Activated B cell treated with CpG ODN at 0.5 μM for 24 hours (primary cell): ENCODE results near the gene HABP4. TPM values are rescaled to one million over a fixed set of nuclear protein-coding genes. Genes with fewer than 3 reads are reported as not detected.
"Not testable (repeated sequence)": the region's sequence is repeated elsewhere in the genome, so short reads cannot be mapped to it uniquely, and the experiment has no call there.

Experiments used
- ATAC-seq: fragments of 200-7000 bp; cut with Tn5 transposase; one replicate; pipeline ENCODE4 v1.10.0; 2021; ENCODE audit warnings: low read depth, mild to moderate bottlenecking, moderate library complexity
- CTCF ChIA-PET: fragments of 350-600 bp; sonication (Branson Sonifier 250); formaldehyde crosslinking; loops from one replicate; lab custom pipeline; 2021; ENCODE audit warnings: antibody characterized with exemption; lab: Charles Lee
- POLR2A ChIA-PET: fragments of 350-600 bp; sonication (Branson Sonifier 250); formaldehyde crosslinking; loops from one replicate; lab custom pipeline; 2021; ENCODE audit warnings: antibody characterized with exemption; lab: Charles Lee
- DNase-seq: peaks from one replicate; pipeline ENCODE4 v3.0.0; 2022
- H3K27ac Mint-ChIP-seq: one replicate; pipeline ENCODE4 v1.8.0; 2020; ENCODE audit warnings: mixed read lengths
- H3K27me3 Mint-ChIP-seq: one replicate; pipeline ENCODE4 v1.8.0; 2021; ENCODE audit warnings: mixed read lengths
- H3K36me3 Mint-ChIP-seq: one replicate; pipeline ENCODE4 v1.8.0; 2021; ENCODE audit warnings: low read depth, mixed read lengths
- H3K4me1 Mint-ChIP-seq: one replicate; pipeline ENCODE4 v1.8.0; 2021; ENCODE audit warnings: mixed read lengths
- H3K4me3 Mint-ChIP-seq: one replicate; pipeline ENCODE4 v1.8.0; 2020; ENCODE audit warnings: mild to moderate bottlenecking, mixed read lengths
- H3K9me3 Mint-ChIP-seq: one replicate; pipeline ENCODE4 v1.8.0; 2020; ENCODE audit warnings: mixed read lengths
- CTCF ChIP-seq: fragments of 200-600 bp; IDR thresholded peaks from one replicate; pipeline ENCODE4 v1.8.0; 2022; ENCODE audit warnings: antibody characterized with exemption, mild to moderate bottlenecking
- intact Hi-C: fragments of 100-400 bp; cut with micrococcal nuclease; formaldehyde crosslinking; loops from one replicate; pipeline ENCODE4 v1.15.1; 2024
- total RNA-seq: library from RNA; stranded (reverse); gene quantifications from 2 replicates; pipeline ENCODE4 v1.2.3, GENCODE V29; 2022

HABP4 gene
- total RNA-seq, 1 donor from 2014 or later, result 8.1 TPM

GRCh38 chr9:96499257-96499656 lies 49.3 kb downstream of the HABP4 start:
- Mint-ChIP-seq H3K27ac (no peak overlapping the region), H3K4me1 (no peaks in the 10 kb centered on the region), H3K27me3 (no peaks in the 10 kb centered on the region), H3K9me3 (no peaks in the 10 kb centered on the region), H3K4me3 (no peak overlapping the region), H3K36me3 (peaks cover 3% of the 10 kb centered on the region)
- POLR2A ChIA-PET, result no interaction called here
- no peak for TF ChIP-seq CTCF
- no peak for ATAC-seq
- no peak for DNase-seq
- CTCF ChIA-PET, result no interaction called here
- intact Hi-C loops, result no loop called here

DNA sequence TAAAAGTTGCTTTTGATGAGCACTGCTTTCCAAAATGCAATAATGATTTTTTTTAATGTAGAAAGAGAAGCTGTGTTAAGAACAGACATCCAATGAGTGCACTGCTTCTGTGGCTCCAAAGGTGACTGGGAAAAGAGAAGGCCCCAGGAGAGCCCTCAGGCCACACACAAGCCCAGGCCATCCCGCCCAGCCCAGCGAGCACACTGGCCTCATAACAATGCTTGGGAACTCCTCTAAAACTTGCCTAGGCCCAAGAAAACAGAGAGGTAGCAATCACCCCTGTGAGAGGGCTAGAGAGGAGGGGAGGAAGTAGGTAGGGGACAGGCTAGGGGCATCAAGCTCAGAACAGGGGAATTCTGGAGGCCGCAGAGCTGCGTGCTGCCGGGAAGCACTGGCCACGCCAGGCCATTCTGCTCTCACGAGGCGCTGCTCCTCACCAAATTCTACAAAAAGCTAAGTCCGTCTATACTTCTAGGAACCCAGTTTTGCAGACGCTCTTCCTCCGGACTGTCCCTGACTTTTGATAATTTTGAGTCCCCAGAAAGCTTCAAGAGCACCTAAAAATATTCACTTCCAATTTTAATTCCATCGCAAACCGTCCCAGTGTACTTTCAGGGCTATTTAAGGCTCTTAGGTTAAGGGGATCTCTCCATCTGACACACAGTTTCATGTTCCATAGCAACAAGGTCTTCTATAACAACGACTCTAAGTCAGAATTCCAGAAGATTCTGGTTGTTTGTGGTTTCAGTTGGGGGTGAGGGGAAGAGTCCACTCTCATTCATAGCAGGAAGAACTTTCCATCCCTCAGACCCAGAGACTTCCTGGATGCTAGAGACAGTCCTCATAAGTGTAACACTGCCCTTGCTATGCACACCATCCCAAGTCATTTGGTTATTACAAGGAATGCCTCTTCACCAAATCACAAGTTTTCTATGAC lies 51.0 kb downstream of the HABP4 start:
- no peaks in the 10 kb centered on the region for H3K9me3 Mint-ChIP-seq
- ChIA-PET CTCF (no interaction called here), POLR2A (no interaction called here)
- ATAC-seq (no peak), DNase-seq (no peak)
- no peaks in the 10 kb centered on the region for H3K4me1 Mint-ChIP-seq
- H3K4me3 Mint-ChIP-seq, result no peak overlapping the region
- intact Hi-C loops, result no loop called here
- H3K27me3 Mint-ChIP-seq, result no peaks in the 10 kb centered on the region
- H3K27ac Mint-ChIP-seq, result no peak overlapping the region
- peaks cover 5% of the 10 kb centered on the region for H3K36me3 Mint-ChIP-seq
- TF ChIP-seq CTCF, result no peak

GRCh38 chr9:96501633-96502538 lies 51.9 kb downstream of the HABP4 start:
- POLR2A ChIA-PET, result no interaction called here
- intact Hi-C loops, result no loop called here
- no peak overlapping the region for H3K27ac Mint-ChIP-seq
- ATAC-seq (no peak), DNase-seq (no peak)
- H3K27me3 Mint-ChIP-seq, result no peaks in the 10 kb centered on the region
- CTCF ChIA-PET, result no interaction called here
- no peaks in the 10 kb centered on the region for H3K9me3 Mint-ChIP-seq
- no peak for TF ChIP-seq CTCF
- no peak overlapping the region for H3K4me3 Mint-ChIP-seq
- H3K36me3 Mint-ChIP-seq, result peaks cover 5% of the 10 kb centered on the region
- H3K4me1 Mint-ChIP-seq, result no peaks in the 10 kb centered on the region

- Mint-ChIP-seq H3K9me3 (no peaks in the 10 kb centered on the region), H3K4me1 (no peaks in the 10 kb centered on the region), H3K36me3 (peaks cover 5% of the 10 kb centered on the region), H3K27ac (no peak overlapping the region), H3K4me3 (no peak overlapping the region), H3K27me3 (no peaks in the 10 kb centered on the region)
- DNase-seq, result no peak
- no peak for ATAC-seq
- intact Hi-C loops, result no loop called here
- no peak for TF ChIP-seq CTCF
- POLR2A ChIA-PET, result no interaction called here
- CTCF ChIA-PET, result no interaction called here
These were observed 52.8 kb downstream of the HABP4 start for GRCh38 chr9:96502539-96503373.

- POLR2A ChIA-PET, intact Hi-C loops, H3K9me3 Mint-ChIP-seq, H3K36me3 Mint-ChIP-seq, H3K4me3 Mint-ChIP-seq, H3K27me3 Mint-ChIP-seq, ATAC-seq, H3K4me1 Mint-ChIP-seq, DNase-seq, H3K27ac Mint-ChIP-seq, CTCF ChIA-PET: not testable (repeated sequence)
These were observed 53.4 kb downstream of the HABP4 start for GRCh38 chr9:96503374-96503748.
